Hepatocyte (in vitro differentiated cells): ENCODE data around the gene POLD2.

ENCODE experiments used
- EZH2 ChIP-seq: fragments of 200-600 bp; sonication (generic); IDR thresholded peaks from 2 replicates; pipeline ENCODE4 v1.6.1; 2016; ENCODE audit warnings: antibody characterized with exemption, mild to moderate bottlenecking, borderline replicate concordance
- TF ChIP-seq, protein P1 (sequence below): fragments of 200-600 bp; sonication (generic); IDR thresholded peaks from 2 replicates; pipeline ENCODE4 v1.5.1; 2016; ENCODE audit warnings: antibody characterized with exemption, mild to moderate bottlenecking; ENCODE audit not compliant: poor library complexity

DNA sequence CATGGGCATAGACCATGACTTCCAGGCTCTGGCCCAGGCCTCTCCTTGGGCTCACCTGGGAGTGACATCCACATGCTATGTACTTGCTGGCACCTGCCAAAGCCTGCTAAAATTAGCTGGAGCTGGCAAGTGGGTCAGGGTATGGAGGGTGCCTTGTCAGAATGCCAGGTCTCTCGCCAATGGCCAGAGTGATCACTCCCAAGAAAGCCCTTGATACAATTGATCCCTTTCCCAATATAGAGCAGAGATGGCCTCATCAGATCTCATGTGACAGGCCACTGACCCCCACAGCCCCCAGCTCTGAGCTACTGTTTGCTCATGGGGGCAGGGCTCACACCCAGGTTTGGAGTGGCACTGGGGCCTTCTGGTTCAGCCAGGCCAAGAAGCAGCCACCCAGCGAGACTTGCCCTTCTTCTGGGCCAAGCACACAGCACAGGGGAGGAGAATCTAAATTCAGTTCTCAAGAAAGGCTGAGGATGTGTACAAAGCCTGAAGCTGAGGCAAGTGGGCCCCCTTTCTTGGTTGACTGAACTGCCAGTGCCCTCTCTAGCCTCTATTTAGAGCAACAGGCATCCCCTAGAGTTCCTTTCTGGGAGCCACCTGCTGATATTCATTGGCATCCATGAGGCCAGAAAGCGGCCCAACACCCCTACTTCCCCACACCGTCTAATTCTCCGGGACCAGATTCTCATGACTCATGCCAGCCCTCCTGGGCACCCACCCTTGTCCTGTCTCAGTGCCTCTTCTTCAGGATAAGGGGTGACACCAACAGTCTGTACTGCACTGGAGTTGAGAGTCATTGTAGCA lies 36.7 kb upstream of the POLD2 start:
- no peak for TF ChIP-seq EZH2
- TF ChIP-seq, protein P1, sequence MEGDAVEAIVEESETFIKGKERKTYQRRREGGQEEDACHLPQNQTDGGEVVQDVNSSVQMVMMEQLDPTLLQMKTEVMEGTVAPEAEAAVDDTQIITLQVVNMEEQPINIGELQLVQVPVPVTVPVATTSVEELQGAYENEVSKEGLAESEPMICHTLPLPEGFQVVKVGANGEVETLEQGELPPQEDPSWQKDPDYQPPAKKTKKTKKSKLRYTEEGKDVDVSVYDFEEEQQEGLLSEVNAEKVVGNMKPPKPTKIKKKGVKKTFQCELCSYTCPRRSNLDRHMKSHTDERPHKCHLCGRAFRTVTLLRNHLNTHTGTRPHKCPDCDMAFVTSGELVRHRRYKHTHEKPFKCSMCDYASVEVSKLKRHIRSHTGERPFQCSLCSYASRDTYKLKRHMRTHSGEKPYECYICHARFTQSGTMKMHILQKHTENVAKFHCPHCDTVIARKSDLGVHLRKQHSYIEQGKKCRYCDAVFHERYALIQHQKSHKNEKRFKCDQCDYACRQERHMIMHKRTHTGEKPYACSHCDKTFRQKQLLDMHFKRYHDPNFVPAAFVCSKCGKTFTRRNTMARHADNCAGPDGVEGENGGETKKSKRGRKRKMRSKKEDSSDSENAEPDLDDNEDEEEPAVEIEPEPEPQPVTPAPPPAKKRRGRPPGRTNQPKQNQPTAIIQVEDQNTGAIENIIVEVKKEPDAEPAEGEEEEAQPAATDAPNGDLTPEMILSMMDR: no peak
